Left lung (tissue), 10 donors: ENCODE results near the gene TRIM8. TPM values are rescaled to one million over a fixed set of nuclear protein-coding genes. Genes with fewer than 3 reads are reported as not detected.

Experiments
- ATAC-seq: fragments of 200-7000 bp; cut with Tn5 transposase; one replicate; pipeline ENCODE4 v1.9.1; 2020; ENCODE audit warnings: moderate library complexity
- DNase-seq, 4 donors: peaks; one replicate each; pipeline ENCODE4 v3.0.0-alpha.2; 2013 to 2020
- H3K27ac ChIP-seq, 2 donors: fragments of 200-600 bp; sonication (generic) in 1 of 2; one replicate each; pipeline versions ENCODE4 v1.5.0 to v1.8.0; 2020 to 2021
- H3K27me3 ChIP-seq, 2 donors: fragments of 200-600 bp; sonication (generic) in 1 of 2; one replicate each; pipeline versions ENCODE4 v1.5.0 to v1.8.0; 2020 to 2021
- H3K36me3 ChIP-seq, 2 donors: fragments of 200-600 bp; sonication (generic) in 1 of 2; one replicate each; pipeline versions ENCODE4 v1.5.0 to v1.8.0; 2020 to 2021
- H3K4me1 ChIP-seq, 2 donors: fragments of 200-600 bp; one replicate each; pipeline ENCODE4 v1.8.0; 2021
- H3K4me3 ChIP-seq, 2 donors: fragments of 200-600 bp; sonication (generic) in 1 of 2; one replicate each; pipeline versions ENCODE4 v1.5.0 to v1.8.0; 2020 to 2021; ENCODE audit warnings: mild to moderate bottlenecking in 1 of 2
- H3K9me3 ChIP-seq, 2 donors: fragments of 200-600 bp; sonication (generic) in 1 of 2; one replicate each; pipeline versions ENCODE4 v1.5.0 to v1.8.0; 2020 to 2021
- CTCF ChIP-seq, 2 donors: fragments of 200-600 bp; sonication (generic) in 1 of 2; IDR thresholded peaks; one replicate each; pipeline versions ENCODE4 v1.5.0 to v1.8.0; 2021; ENCODE audit warnings: antibody characterized with exemption in 2 of 2
- intact Hi-C, 2 donors: fragments of 100-400 bp; cut with DNase I; formaldehyde crosslinking; loops; one replicate each; pipeline versions ENCODE4 v1.11.2 to v1.14.2; 2022
- polyA plus RNA-seq, 6 donors: library from polyadenylated mRNA; unstranded; fragments of 120-200 nt; gene quantifications; one replicate each; pipeline ENCODE4 v1.2.1, GENCODE V29; 2013; ENCODE audit not compliant: insufficient read length in 6 of 6
- total RNA-seq, 2 donors: library from RNA; stranded (reverse); fragmentation: NEBNext Ultra II Directional; extraction: Animal tissue kit (Norgen Biotek cat#: 25700); gene quantifications; one replicate each; pipeline ENCODE4 v1.2.1, GENCODE V29; 2021
- donor health status: DM: no; HTN: yes; CAD: no.
- donor health status: DM: no; HTN: no; CAD: no.

The TRIM8 gene
- total and polyA plus RNA-seq, 8 donors: 88.9 to 180 (median 112) TPM

GRCh38 chr10:102613286-102613685 is 31.0 kb upstream of the TRIM8 start:
- DNase-seq: peak in 1 of 4 donors; percentile 5
- Histone ChIP-seq H3K4me1 (peaks cover 18 to 49% of the 10 kb centered on the region in 2 donors), H3K27me3 (no peaks in the 10 kb centered on the region), H3K36me3 (peaks cover 0 to 34% of the 10 kb centered on the region in 2 donors), H3K9me3 (no peaks in the 10 kb centered on the region), H3K4me3 (no peak overlapping the region), H3K27ac (peak overlapping the region; percentile 7 to 66)
- TF ChIP-seq CTCF (IDR thresholded peaks at IDR 0.05): no peak
- ATAC-seq: no peak
- intact Hi-C loops: no loop called here

DNA sequence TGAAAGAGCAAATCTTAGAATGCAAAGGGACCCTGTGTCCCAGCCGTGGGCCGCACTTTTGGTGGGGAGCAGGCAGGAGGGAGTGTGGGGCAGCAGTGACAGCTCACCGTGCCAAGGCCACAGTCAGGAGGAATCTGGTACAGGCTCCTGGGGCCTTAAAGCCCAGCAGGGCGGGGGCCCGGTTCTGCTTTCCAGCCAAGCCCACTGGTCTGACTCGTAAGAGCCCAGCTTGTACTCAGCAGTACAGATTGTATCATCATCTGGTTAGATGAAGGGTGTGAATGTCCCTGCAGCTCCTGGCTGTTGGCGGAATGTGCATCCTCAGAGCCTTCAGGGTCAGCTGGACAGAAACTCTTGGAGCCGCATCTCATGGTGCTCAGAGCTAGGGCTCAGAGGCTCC is 30.5 kb upstream of the TRIM8 start:
- intact Hi-C loops: no loop called here
- no peak for ATAC-seq
- peaks cover 0 to 37% of the 10 kb centered on the region in 2 donors for H3K36me3 ChIP-seq
- H3K4me1 ChIP-seq: peaks cover 18 to 49% of the 10 kb centered on the region in 2 donors
- H3K4me3 ChIP-seq: no peak overlapping the region
- peak overlapping the region in 1 of 2 donors; percentile 66 for H3K27ac ChIP-seq
- no peak for DNase-seq
- H3K9me3 ChIP-seq: no peaks in the 10 kb centered on the region
- H3K27me3 ChIP-seq: no peaks in the 10 kb centered on the region
- no peak for TF ChIP-seq CTCF (IDR thresholded peaks at IDR 0.05)

DNA sequence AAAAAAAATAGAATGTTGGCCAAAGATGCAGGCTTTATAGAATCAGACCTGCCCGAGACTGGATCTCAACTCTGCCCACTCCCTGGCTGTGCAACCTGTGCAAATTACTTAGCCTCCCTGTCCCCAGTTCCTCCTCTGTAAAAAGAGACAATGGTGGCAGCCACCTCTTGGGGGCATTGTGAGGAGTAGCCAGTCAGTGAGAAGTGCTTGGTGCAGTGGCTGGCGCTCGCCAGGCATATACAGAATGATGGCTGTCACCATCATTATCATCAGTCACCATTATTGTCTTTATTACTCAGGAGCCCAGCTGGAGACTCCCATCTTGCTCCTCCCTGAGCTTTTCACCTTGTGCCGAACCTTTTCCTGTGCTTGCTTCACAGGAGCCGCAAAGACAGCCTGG is 29.4 kb upstream of the TRIM8 start:
- TF ChIP-seq CTCF (IDR thresholded peaks at IDR 0.05): no peak
- Histone ChIP-seq H3K27me3 (no peaks in the 10 kb centered on the region), H3K36me3 (peaks cover 0 to 37% of the 10 kb centered on the region in 2 donors), H3K4me3 (no peak overlapping the region), H3K9me3 (no peaks in the 10 kb centered on the region), H3K27ac (no peak overlapping the region), H3K4me1 (peaks cover 26 to 58% of the 10 kb centered on the region in 2 donors)
- intact Hi-C loops: no loop called here
- DNase-seq (no peak), ATAC-seq (no peak)

GRCh38 chr10:102615361-102615760 is 28.9 kb upstream of the TRIM8 start:
- no peak overlapping the region for H3K27ac ChIP-seq
- ATAC-seq (peak; percentile 40), DNase-seq (no peak)
- no peaks in the 10 kb centered on the region for H3K27me3 ChIP-seq
- intact Hi-C loops: no loop called here
- H3K9me3 ChIP-seq: no peaks in the 10 kb centered on the region
- peaks cover 29 to 61% of the 10 kb centered on the region in 2 donors for H3K4me1 ChIP-seq
- H3K4me3 ChIP-seq: no peak overlapping the region
- peaks cover 0 to 37% of the 10 kb centered on the region in 2 donors for H3K36me3 ChIP-seq
- TF ChIP-seq CTCF (IDR thresholded peaks at IDR 0.05): no peak

DNA sequence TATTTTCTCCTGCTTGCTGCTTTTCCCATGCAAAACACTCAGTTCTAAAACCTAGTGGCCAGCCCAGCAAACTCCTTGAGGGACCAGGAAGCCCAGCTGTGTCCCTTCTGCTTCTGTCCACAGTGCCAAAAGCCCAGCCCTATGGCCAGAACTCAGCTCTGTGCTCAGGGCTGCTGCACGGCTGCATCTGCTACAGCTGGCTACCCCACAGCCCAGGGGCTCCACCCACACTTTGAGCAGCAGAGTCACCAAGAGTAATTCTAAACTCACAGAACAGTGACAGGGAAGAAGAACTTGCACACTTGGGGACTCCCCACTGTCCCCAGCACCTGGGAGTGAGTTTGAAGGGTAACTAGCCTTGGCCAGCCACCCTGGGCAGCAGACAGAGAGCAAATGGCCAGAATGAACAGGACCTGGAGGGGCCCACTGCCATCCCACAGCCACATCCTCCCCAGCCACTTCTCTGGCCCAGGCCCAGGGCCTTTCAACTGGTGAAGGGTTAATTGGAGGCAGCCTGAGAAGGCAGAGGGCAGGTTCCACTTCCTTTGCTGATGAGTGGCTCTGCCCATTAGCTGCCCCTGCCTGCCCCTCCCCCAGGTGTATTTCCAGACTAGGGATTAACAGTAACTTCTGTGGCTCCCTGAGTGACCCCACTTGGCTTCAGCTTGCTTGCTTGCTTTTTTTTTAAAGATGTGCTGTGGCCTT is 28.1 kb upstream of the TRIM8 start:
- DNase-seq (peak in 1 of 4 donors; percentile 89), ATAC-seq (peak; percentile 17)
- H3K9me3 ChIP-seq: no peaks in the 10 kb centered on the region
- TF ChIP-seq CTCF (IDR thresholded peaks at IDR 0.05): no peak
- intact Hi-C loops: no loop called here
- no peaks in the 10 kb centered on the region for H3K27me3 ChIP-seq
- peaks cover 33 to 61% of the 10 kb centered on the region in 2 donors for H3K4me1 ChIP-seq
- peaks cover 0 to 37% of the 10 kb centered on the region in 2 donors for H3K36me3 ChIP-seq
- no peak overlapping the region for H3K4me3 ChIP-seq
- H3K27ac ChIP-seq: no peak overlapping the region
